ENCODE measurements around the gene DDAH2. TPM values are rescaled to one million over a fixed set of nuclear protein-coding genes. Genes with fewer than 3 reads are reported as not detected.

The DDAH2 gene
- total RNA-seq, 1 donor, result 96.6 TPM

DNA sequence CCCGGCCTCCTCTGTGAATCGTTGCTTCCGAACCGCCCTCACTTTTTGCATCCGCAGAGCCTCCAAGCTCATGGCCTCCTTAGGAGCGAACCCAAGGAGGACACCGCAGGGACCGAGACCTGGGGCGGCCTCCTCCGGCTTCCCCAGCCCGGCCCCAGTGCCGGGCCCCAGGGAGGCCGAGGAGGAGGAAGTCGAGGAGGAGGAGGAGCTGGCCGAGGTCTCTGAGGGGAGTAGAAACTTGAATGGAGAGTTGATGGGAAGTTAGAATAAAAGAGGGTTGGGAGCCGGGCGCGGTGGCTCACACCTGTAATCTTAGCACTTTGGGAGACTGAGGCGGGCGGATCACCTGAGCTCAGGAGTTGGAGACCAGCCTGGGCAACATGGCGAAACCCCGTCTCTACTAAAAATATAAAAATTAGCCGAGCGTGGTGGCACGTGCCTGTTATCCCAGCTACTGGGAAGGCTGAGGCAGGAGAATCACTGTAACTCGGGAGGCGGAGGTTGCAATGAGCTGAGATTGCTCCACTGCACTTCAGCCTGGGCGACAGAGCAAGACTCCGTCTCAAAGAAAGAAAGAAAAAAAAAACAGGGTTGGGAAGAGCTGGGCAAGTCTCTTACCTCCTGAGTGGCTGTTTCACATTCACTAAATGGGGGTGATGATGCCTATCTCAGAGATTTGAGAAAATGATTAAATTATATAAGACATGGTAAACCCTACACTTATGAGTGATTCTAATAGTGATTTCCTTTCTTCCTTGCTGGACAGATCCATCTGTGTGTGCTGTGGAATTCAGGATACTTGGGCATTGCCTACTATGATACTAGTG, 11.5 kb upstream of the DDAH2 start:
- H3K79me2 ChIP-seq (ENCODE audit: insufficient read depth, low read length), result peaks cover 24% of the 10 kb centered on the region
- H3K4me1 ChIP-seq (ENCODE audit: insufficient read depth, low read length), result peaks cover 33% of the 10 kb centered on the region
- DNase-seq (ENCODE audit: insufficient read length, low spot score, missing footprints), result peak; percentile 86

DNA sequence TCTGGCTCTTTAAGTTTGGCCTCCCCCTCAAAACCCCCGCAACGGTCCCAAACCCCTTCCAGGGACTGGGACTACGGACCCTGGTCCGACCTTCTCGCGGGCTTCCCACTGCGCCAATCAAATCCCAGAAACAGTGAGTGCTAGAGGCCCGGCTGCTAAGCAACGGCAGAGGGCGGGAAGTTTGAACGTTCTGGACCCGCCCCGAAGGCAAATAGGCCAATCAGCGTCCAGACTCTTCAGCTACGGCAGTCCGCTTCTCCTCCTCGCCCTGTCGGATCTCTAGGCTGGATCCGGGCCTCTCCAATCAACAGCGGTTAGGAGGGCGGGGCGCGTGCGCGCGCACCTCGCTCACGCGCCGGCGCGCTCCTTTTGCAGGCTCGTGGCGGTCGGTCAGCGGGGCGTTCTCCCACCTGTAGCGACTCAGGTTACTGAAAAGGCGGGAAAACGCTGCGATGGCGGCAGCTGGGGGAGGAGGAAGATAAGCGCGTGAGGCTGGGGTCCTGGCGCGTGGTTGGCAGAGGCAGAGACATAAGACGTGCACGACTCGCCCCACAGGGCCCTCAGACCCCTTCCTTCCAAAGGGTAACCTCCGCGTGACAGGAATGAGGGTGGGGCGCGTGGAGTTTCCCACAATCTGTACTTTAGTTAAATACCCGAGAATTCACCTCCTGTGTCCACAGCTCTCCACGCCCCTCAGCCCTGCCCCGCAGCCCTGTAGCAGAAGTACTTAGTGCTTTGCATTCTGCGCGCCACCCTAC, 10.7 kb upstream of the DDAH2 start, which contains the start of gene MSH5:
Gene MSH5, plus strand, starts transcription at position 367 of the 758 bp plus-strand sequence. CDS start 462 bp downstream, outside the sequence.
- H3K27me3 ChIP-seq (ENCODE audit: insufficient read depth, low read length), result no peaks in the 10 kb centered on the region
- H2AFZ ChIP-seq (ENCODE audit: low read length), result peak within 1 kb of the TSS; percentile 94
- H4K20me1 ChIP-seq (ENCODE audit: insufficient read depth, low read length), result peaks cover 1% of the 10 kb centered on the region
- H3K4me1 ChIP-seq (ENCODE audit: insufficient read depth, low read length), result peaks cover 33% of the 10 kb centered on the region
- peak; percentile 98 for DNase-seq (ENCODE audit: insufficient read length, low spot score, missing footprints)
- peak within 1 kb of the TSS; percentile 90 for H3K4me3 ChIP-seq (ENCODE audit: insufficient read depth, low read length)
- peak within 1 kb of the TSS; percentile 79 for H3K27ac ChIP-seq (ENCODE audit: low read depth, low read length)
- TF ChIP-seq, protein P1, sequence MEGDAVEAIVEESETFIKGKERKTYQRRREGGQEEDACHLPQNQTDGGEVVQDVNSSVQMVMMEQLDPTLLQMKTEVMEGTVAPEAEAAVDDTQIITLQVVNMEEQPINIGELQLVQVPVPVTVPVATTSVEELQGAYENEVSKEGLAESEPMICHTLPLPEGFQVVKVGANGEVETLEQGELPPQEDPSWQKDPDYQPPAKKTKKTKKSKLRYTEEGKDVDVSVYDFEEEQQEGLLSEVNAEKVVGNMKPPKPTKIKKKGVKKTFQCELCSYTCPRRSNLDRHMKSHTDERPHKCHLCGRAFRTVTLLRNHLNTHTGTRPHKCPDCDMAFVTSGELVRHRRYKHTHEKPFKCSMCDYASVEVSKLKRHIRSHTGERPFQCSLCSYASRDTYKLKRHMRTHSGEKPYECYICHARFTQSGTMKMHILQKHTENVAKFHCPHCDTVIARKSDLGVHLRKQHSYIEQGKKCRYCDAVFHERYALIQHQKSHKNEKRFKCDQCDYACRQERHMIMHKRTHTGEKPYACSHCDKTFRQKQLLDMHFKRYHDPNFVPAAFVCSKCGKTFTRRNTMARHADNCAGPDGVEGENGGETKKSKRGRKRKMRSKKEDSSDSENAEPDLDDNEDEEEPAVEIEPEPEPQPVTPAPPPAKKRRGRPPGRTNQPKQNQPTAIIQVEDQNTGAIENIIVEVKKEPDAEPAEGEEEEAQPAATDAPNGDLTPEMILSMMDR (IDR thresholded peaks at IDR 0.05; ENCODE audit: extremely low read depth, low read depth, low read length), result no peak
- H3K9me3 ChIP-seq (ENCODE audit: low read depth, low read length), result no peaks in the 10 kb centered on the region
- peaks cover 14% of the 10 kb centered on the region for H3K36me3 ChIP-seq (ENCODE audit: insufficient read depth, low read length)
- peak within 1 kb of the TSS; percentile 87 for H3K4me2 ChIP-seq (ENCODE audit: insufficient read depth, low read length)
- peaks cover 32% of the 10 kb centered on the region for H3K79me2 ChIP-seq (ENCODE audit: insufficient read depth, low read length)

More for the DNA sequence above, 11.5 kb upstream of the DDAH2 start:
- peak overlapping the region; percentile 87 for H3K4me2 ChIP-seq (ENCODE audit: insufficient read depth, low read length)
- no peaks in the 10 kb centered on the region for H4K20me1 ChIP-seq (ENCODE audit: insufficient read depth, low read length)
- peak overlapping the region; percentile 90 for H3K4me3 ChIP-seq (ENCODE audit: insufficient read depth, low read length)
- H3K27me3 ChIP-seq (ENCODE audit: insufficient read depth, low read length), result no peaks in the 10 kb centered on the region
- H3K27ac ChIP-seq (ENCODE audit: low read depth, low read length), result peak overlapping the region; percentile 66
- TF ChIP-seq, protein P1 (IDR thresholded peaks at IDR 0.05; ENCODE audit: extremely low read depth, low read depth, low read length), result no peak
- H3K9me3 ChIP-seq (ENCODE audit: low read depth, low read length), result no peaks in the 10 kb centered on the region
- peaks cover 14% of the 10 kb centered on the region for H3K36me3 ChIP-seq (ENCODE audit: insufficient read depth, low read length)
- H2AFZ ChIP-seq (ENCODE audit: low read length), result peak overlapping the region; percentile 94

DNA sequence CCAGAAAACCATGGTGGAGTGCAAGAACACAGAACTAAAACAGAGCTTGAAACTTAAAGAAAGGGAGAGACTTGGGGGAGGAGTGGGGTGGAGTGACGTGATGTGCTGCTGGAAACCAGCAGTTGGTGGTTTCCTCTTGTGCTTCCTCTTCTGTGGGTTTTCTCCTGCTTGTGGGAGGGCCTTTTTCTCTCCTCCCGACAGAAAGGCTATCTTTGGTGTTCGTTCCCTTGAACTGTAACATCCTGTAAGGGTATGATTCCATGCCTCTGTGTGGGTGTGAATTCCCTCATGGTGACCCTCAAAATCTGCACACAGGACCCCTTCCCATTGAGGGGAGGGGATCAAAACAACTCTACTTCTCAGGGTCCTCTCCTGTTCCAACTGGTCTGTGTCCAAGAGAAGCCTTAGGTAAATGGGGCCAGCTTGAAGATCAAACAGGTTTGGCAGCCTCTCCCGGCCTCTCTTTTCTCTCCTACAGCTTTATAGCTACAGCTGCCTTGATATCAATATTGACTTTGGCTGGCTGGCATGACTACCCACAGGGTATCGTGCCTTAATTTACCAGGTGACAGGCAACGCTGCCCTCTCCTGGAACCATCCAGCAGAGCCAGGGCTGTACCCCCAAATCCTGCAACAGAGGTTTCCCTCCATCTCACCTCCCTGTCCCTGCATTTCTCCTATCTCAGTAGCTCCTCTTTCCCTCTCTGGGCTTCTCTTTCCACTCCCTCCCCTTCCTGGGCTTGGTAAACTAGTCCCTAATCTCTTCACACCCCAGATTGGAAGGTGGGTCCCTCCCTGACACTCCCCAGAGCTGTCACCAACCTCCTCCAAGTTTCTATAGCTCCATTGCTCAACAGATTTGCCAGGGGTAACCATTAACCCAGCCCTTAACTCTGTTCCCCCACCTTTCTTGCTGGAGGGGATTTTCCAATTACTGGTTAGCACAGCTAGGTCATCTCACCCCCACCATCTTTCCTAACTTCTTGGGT, 9.2 kb upstream of the DDAH2 start:
- peaks cover 14% of the 10 kb centered on the region for H4K20me1 ChIP-seq (ENCODE audit: insufficient read depth, low read length)
- peaks cover 47% of the 10 kb centered on the region for H3K79me2 ChIP-seq (ENCODE audit: insufficient read depth, low read length)
- H3K36me3 ChIP-seq (ENCODE audit: insufficient read depth, low read length), result peaks cover 27% of the 10 kb centered on the region
- TF ChIP-seq, protein P1 (IDR thresholded peaks at IDR 0.05; ENCODE audit: extremely low read depth, low read depth, low read length), result peak; percentile 42
- no peaks in the 10 kb centered on the region for H3K27me3 ChIP-seq (ENCODE audit: insufficient read depth, low read length)
- peak overlapping the region; percentile 66 for H3K4me2 ChIP-seq (ENCODE audit: insufficient read depth, low read length)
- H2AFZ ChIP-seq (ENCODE audit: low read length), result peak overlapping the region; percentile 55
- DNase-seq (ENCODE audit: insufficient read length, low spot score, missing footprints), result peak; percentile 98
- peak overlapping the region; percentile 39 for H3K4me3 ChIP-seq (ENCODE audit: insufficient read depth, low read length)
- H3K4me1 ChIP-seq (ENCODE audit: insufficient read depth, low read length), result peaks cover 47% of the 10 kb centered on the region
- peak overlapping the region; percentile 79 for H3K27ac ChIP-seq (ENCODE audit: low read depth, low read length)
- H3K9me3 ChIP-seq (ENCODE audit: low read depth, low read length), result no peaks in the 10 kb centered on the region

Data from osteoblast (primary cell).